Keratinocyte (primary cell): ENCODE measurements around the gene MGMT.

ENCODE experiments used
- CTCF ChIP-seq, 3 experiments: IDR thresholded peaks in 1 of 3; conservative IDR thresholded peaks in 1 of 3; optimal IDR thresholded peaks in 1 of 3; 2 replicates in 2 of 3; 3 replicates in 1 of 3; pipeline versions ENCODE3 to v1.5.1; 2011; ENCODE audit warnings: low read length in 3 of 3, mild to moderate bottlenecking in 3 of 3, moderate library complexity in 2 of 3, control low read depth in 1 of 3, inconsistent platforms in 1 of 3; ENCODE audit not compliant: insufficient read depth in 2 of 3; ENCODE audit errors: extremely low read depth in 1 of 3
- EZH2 ChIP-seq: IDR thresholded peaks from one replicate; pipeline ENCODE4 v1.6.1; 2012; ENCODE audit warnings: inconsistent platforms, mild to moderate bottlenecking, low read length, moderate library complexity

GRCh38 chr10:129703287-129704137 is 236.5 kb downstream of the MGMT start:
- TF ChIP-seq EZH2 (no peak), CTCF (optimal IDR thresholded peaks at IDR 0.05 in 1 of 3, IDR thresholded peaks at IDR 0.05 in 1 of 3, conservative IDR thresholded peaks at IDR 0.05 in 1 of 3; ENCODE audit: extremely low read depth in 1 of 3, insufficient read depth in 2 of 3, low read length in 3 of 3) (no peak)
